NK-92 (cell line): Measurements from ENCODE around the gene PHF12.
"Not testable (repeated sequence)": the region's sequence is repeated elsewhere in the genome, so short reads cannot be mapped to it uniquely, and the experiment has no call there.

ENCODE experiments used
- DNase-seq: peaks from one replicate; lab custom pipeline; 2025; ENCODE audit not compliant: unreplicated experiment; lab: John Stamatoyannopoulos, UW

The PHF12 gene

GRCh38 chr17:28935744-28936460 is 15.4 kb downstream of the PHF12 start:
- no peak for DNase-seq

- DNase-seq, result not testable (repeated sequence)
These were observed 16.8 kb downstream of the PHF12 start for GRCh38 chr17:28934508-28934907.

GRCh38 chr17:28929787-28930186 is 21.5 kb downstream of the PHF12 start:
- DNase-seq, result no peak

GRCh38 chr17:28928061-28928460 is 23.3 kb downstream of the PHF12 start:
- DNase-seq, result no peak

- DNase-seq, result no peak
These were observed 24.5 kb downstream of the PHF12 start for GRCh38 chr17:28926786-28927185.

GRCh38 chr17:28926366-28926765 is 25.0 kb downstream of the PHF12 start:
- no peak for DNase-seq

GRCh38 chr17:28925912-28926365 is 25.4 kb downstream of the PHF12 start:
- no peak for DNase-seq

GRCh38 chr17:28920201-28920600 is 31.1 kb downstream of the PHF12 start:
- no peak for DNase-seq

- no peak for DNase-seq
These were observed 33.0 kb downstream of the PHF12 start for GRCh38 chr17:28918295-28918694.

GRCh38 chr17:28917465-28917864 is 33.9 kb downstream of the PHF12 start:
- DNase-seq, result no peak

GRCh38 chr17:28917029-28917428 is 34.3 kb downstream of the PHF12 start:
- no peak for DNase-seq

GRCh38 chr17:28916302-28916934 is 34.9 kb downstream of the PHF12 start:
- DNase-seq, result no peak

GRCh38 chr17:28912938-28913333 is 38.4 kb downstream of the PHF12 start:
- DNase-seq, result no peak

- DNase-seq, result no peak
These were observed 38.9 kb downstream of the PHF12 start for GRCh38 chr17:28912281-28912937.

- no peak for DNase-seq
These were observed 39.8 kb downstream of the PHF12 start for GRCh38 chr17:28911411-28912045.

- DNase-seq, result no peak
These were observed 40.8 kb downstream of the PHF12 start for GRCh38 chr17:28910534-28910933.

- no peak for DNase-seq
These were observed 42.6 kb downstream of the PHF12 start for GRCh38 chr17:28908640-28909167.

GRCh38 chr17:28907709-28908475 is 43.4 kb downstream of the PHF12 start:
- no peak for DNase-seq

GRCh38 chr17:28906706-28907438 is 44.4 kb downstream of the PHF12 start:
- no peak for DNase-seq

- no peak for DNase-seq
These were observed 45.0 kb downstream of the PHF12 start for GRCh38 chr17:28906276-28906675.
